Keratinocyte (primary cell): ENCODE data around the gene PCDHGB5.

Experiments
- CTCF ChIP-seq, 3 experiments: IDR thresholded peaks in 1 of 3; conservative IDR thresholded peaks in 1 of 3; optimal IDR thresholded peaks in 1 of 3; 2 replicates in 2 of 3; 3 replicates in 1 of 3; pipeline versions ENCODE3 to v1.5.1; 2011; ENCODE audit warnings: low read length in 3 of 3, mild to moderate bottlenecking in 3 of 3, moderate library complexity in 2 of 3, control low read depth in 1 of 3, inconsistent platforms in 1 of 3; ENCODE audit not compliant: insufficient read depth in 2 of 3; ENCODE audit errors: extremely low read depth in 1 of 3
- EZH2 ChIP-seq: IDR thresholded peaks from one replicate; pipeline ENCODE4 v1.6.1; 2012; ENCODE audit warnings: inconsistent platforms, mild to moderate bottlenecking, low read length, moderate library complexity

GRCh38 chr5:141356950-141357349 is 40.8 kb upstream of the PCDHGB5 start:
- no peak for TF ChIP-seq CTCF (optimal IDR thresholded peaks at IDR 0.05 in 1 of 3, IDR thresholded peaks at IDR 0.05 in 1 of 3, conservative IDR thresholded peaks at IDR 0.05 in 1 of 3; ENCODE audit: extremely low read depth in 1 of 3, insufficient read depth in 2 of 3, low read length in 3 of 3)
- no peak for TF ChIP-seq EZH2
